ENCODE data around the gene APBB1IP.
"Not testable (repeated sequence)": the region's sequence is repeated elsewhere in the genome, so short reads cannot be mapped to it uniquely, and the experiment has no call there.

The APBB1IP gene

DNA sequence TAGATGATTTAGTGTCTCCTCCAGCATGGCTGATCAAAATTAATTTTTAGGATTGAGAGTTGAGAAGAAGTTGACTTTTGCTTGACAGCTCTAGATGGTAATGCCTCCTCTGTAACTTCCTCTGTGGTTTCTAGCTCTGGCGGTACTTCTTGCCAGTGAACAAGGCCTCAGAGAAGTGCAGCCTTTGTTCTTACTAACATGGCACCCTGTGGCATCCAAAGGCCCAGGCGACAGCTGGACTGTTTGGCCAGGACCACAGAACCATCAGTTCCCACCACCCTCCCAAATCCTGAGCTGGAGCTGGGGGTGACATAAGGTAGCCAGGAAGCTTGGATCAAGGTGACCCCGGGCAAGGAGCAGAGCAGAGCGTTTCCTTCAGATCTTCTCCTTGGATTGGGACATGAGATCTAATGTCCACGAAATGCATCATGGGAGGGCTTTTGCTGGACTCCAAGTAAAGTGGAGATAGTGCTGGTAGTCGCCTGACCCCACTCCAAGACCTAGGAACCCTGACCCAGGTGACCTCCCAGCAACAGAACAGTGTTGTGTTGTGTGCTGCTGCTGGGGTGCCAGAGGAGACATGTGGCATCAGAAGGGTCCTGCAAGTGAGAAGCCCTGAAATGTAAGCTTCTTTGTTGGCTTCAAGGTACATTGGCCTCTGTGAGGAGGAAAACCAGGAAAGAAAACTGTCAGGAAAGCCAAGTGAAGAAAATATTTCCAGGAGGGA is 41.8 kb downstream of the APBB1IP start:
- DNase-seq, result no peak

DNA sequence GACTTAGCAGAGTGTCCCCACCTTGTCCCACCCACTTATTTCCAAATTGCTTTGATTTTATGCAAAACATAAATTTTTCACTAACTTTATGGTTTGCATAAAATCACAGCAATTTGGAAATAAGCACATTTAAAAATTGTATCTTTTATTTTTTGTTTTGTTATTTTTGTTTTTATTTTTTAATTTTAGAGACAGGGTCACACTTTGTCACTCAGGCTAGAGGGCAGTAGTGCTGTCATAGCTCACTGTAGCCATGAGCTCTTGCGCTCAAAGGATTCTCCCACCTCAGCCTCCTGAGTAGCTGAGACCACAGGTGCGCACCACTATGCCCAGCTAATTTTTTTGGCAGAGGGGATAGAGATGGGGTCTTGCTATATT is 43.2 kb downstream of the APBB1IP start:
- no peak for DNase-seq

GRCh38 chr10:26481914-26482550 is 43.9 kb downstream of the APBB1IP start:
- no peak for DNase-seq

DNA sequence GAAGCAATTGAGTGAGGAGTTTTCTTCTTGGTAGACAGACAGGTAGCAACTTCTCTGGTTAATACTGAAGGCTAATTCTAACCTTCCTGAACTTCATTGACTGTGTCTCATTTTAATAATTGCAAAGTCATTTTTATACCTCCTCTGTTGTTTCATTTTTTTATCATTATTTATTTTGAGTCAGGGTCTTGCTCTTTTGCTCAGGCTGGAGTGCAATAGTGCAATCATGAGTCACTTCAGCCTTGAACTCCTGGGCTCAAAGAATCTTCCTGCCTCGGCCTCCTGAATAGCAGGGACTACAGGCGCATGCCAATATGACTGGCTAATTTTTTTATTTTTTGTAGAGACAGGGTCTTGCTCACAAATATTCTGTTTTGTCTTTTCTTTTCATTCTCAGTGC is 45.4 kb downstream of the APBB1IP start:
- no peak for DNase-seq

DNA sequence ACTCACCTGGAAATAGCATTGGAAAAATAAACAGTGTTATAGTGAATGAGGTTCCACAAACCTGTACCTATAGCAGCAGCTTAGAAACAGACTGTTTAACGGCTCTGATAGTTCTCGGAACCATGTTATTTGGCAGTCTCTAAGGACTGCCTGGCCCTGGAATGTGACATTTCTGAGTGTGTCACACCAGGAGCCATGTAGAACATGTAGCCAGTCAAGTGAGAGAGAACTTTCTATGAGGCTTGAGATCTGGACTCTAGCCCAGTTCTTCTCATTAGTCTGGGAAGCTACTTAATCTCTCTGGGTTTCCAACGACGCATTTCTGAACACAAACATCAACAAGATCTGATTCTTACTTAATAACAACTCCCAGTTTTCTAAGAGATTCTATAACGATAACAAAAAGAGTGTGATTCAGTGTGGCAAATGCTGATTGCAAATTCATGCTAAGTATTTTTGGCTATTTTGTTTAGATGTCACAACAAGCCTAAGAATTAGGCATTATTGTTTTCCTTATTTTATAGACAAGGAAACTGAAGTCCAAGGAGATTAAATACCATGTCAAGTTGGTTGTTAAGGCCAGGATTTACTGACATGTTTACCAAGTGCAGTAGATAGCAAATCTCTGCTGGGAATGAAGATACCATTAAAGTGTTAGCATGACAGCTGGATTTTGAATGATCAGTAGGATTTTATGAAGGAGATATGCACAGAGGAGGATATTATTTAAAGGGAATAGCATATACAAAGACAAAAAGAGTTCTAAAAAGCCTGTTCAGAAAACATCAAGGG is 47.2 kb downstream of the APBB1IP start:
- no peak for DNase-seq

GRCh38 chr10:26486304-26486703 is 48.2 kb downstream of the APBB1IP start:
- DNase-seq, result no peak

- no peak for DNase-seq
These were observed 49.1 kb downstream of the APBB1IP start for GRCh38 chr10:26486990-26487850.

DNA sequence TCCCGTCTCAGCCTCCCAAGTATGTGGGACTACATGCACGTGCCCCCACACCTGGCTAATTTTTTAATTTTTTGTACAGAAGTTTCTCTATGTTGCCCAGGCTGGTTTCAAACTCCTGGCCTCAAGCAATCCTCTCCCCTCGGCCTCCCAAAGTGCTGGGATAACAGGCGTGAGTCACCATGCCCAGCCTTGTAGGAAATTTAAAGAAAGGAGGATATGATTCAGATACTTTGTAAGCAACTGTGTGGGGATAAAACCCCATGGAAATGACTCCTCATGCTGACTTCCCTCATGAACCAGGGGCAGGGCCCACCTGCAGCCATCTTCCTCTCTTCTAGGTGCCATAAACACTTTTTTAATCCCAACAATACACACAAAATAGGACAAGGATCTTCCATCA is 50.2 kb downstream of the APBB1IP start:
- no peak for DNase-seq

DNA sequence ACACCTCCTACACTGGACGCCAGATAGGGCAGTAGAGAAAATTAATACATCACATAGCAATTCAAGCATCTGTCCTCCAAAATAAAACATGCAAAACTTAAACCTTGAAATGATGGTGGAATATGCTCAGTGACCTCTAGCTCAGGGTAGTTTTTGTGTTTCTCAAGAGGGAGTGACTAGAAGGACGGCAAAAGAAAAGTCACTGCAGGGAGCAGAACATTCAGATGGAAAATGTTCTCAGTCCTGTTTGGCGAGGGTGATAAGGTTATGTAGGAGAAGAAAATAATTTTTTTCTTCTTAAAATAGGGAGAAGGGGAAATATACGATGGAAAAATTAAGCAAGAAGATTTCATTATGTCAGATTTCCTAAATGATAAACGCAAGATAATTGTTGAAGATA is 50.9 kb downstream of the APBB1IP start:
- no peak for DNase-seq

- DNase-seq, result not testable (repeated sequence)
These were observed 52.2 kb downstream of the APBB1IP start for GRCh38 chr10:26490367-26490766.

DNA sequence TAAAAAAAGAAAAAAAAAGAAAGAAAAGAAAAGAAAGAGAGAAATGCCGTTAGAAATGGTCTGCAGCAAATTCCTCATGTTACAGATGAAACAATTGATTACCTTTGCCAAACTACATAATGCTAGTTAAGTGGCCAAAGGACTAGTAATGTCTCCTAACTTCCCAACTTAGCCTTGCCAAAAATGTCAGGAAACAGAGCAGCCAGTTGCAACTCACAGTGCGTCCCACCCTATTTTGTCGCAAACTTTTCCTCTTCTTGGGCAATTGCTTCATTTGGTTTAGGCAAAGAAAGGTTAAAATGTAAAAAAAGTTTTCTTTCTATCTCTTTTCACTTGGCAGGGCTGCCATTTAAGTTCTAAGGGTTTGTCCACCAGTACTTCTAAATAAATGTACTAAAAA is 53.1 kb downstream of the APBB1IP start:
- no peak for DNase-seq

GRCh38 chr10:26491934-26492333 is 53.8 kb downstream of the APBB1IP start:
- DNase-seq, result no peak

DNA sequence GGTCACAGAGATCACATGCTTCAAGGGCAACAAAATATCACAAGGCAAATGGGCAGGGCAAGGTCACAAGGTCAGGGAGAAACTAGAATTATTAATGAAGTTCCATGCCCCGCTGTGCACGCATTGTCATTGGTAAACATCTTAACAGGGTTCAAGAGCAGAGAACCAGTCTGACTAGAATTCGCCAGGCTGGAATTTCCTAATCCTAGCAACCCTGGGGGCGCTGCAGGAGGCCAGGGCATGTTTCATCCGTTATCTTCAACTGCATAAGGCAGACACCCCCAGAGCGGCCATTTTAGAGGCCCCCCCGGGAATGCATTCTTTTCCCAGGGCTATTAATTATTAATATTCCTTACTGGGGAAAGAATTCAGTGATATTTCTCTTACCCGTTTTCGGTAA is 54.6 kb downstream of the APBB1IP start:
- DNase-seq, result not testable (repeated sequence)

GRCh38 chr10:26494018-26494417 is 55.9 kb downstream of the APBB1IP start:
- no peak for DNase-seq

- no peak for DNase-seq
These were observed 61.3 kb downstream of the APBB1IP start for GRCh38 chr10:26499426-26499825.

DNA sequence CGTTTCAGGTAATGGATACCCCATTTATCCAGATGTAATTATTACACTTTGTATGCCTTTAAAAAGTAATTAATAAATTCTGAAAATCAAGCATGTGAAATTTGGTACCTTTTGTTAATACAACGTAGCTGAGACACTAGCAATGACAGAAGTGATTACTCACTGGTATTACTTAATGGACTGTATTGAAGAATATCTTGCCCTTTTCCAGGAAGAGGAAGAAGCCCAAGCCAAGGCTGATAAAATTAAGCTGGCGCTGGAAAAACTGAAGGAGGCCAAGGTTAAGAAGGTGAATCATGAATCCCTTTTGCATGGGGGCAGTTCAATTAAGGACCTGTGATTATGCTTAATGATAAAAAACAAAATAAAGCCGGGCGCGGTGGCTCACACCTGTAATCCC is 64.8 kb downstream of the APBB1IP start:
- no peak for DNase-seq

DNA sequence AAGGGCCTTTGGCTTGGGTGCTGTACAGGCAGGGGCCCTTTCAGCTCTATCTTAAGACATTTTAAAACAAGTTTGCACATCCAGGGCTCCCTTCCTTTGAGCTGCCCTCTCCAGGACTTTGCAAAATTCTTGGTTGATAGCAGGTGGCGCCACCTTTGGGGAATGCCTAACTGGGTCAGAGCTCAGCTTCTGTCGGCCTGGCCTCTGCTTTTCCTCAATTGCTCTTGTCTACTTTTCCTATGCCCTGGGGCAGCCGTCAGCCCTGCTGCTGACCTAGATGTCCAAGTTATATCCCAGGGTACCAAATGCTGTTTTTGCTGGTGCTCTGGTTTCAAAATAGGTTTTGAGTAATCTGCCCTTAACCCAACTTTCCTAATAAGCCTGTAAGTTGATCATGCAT is 65.8 kb downstream of the APBB1IP start:
- DNase-seq, result no peak

DNA sequence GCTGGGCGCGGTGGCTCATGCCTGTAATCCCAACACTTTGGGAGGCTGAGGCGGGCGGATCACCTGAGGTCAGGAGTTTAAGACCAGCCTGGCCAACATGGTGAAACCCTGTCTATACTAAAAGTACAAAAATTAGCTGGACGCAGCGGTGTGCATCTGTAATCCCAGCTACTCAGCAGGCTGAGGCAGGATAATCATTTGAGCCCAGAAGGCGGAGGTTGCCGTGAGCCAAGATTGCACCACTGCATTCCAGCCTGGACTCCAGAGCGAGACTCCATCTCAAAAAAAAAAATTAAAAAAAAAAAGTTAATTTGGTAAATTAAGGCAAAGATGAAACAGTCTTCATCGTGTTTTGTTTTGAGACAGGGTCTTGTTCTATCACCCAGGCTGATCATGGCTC is 66.3 kb downstream of the APBB1IP start:
- DNase-seq, result not testable (repeated sequence)

- no peak for DNase-seq
These were observed 67.3 kb downstream of the APBB1IP start for GRCh38 chr10:26505491-26505890.

GRCh38 chr10:26506736-26507135 is 68.6 kb downstream of the APBB1IP start:
- DNase-seq, result no peak

GRCh38 chr10:26507441-26507840 is 69.3 kb downstream of the APBB1IP start:
- DNase-seq, result no peak

- DNase-seq, result no peak
These were observed 69.9 kb downstream of the APBB1IP start for GRCh38 chr10:26508016-26508415.

DNA sequence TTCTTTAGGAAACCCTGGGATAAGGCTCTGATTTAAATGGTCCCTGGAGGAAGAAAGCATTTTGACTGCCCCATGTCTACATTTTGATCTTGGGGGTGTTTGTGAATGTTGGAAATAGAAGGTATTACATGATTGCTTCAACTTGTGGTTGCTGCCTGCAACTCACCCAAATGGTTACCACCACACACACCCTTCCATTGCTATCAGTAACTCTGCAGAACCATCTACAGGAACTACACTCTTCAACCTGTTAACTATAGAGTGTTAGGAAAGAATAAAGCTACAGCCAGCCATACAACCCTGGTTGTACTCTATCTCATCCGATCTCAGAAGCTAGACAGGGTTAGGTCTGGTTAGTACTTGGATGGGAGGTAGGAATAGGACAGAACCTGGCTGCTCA is 71.2 kb downstream of the APBB1IP start:
- no peak for DNase-seq

Data from NCI-H2029 (cell line).